GM18511 (cell line): Measurements from ENCODE around the gene SMIM12.

Experiments used
- ATAC-seq: cut with Tn5 transposase; IDR thresholded peaks from one replicate; pipeline ENCODE4 v1.9.1; 2021; ENCODE audit warnings: mild to moderate bottlenecking, moderate library complexity; ENCODE audit not compliant: unreplicated experiment

Gene SMIM12, protein sequence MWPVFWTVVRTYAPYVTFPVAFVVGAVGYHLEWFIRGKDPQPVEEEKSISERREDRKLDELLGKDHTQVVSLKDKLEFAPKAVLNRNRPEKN

DNA sequence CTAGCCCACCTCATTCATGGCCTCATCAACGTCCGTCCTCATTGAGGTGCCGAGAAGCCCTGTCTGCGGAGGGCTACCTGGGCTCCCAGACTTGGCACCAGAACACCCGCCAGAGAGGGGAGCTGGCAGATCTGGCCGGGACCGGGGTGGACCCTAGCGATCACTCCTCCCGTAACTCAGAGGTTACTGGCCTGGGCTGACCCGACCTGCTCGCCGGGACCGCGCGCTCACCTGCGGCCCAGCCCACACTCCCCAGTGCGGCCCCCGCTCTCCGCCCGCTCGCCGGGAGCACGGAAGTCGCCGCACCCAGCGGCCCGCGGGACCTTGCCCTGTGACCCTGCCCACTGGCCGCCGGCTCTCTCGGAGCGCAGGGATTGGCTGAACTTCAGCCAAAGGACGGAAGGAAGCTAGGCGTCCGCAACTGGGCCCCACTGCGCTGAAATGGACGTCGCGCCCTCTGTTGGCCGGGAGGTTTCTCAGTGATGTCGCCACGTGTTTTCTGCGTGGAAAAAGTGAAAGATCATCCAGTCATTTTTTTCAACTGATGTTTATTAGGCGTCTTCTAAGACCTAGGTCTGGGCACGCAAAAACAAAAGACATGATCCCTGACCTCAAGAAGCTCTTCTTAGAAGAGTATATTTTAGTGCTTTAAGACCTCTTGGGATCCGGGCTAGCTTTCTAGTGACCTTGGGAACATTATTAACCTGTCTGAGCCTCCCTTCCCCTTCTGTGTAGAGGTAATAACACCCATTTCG, at the start of gene SMIM12:
Gene SMIM12, minus strand, starts transcription at position 304 of the 755 bp plus-strand sequence. CDS start 3,772 bp downstream, outside the sequence.
- ATAC-seq: peak; percentile 98

DNA sequence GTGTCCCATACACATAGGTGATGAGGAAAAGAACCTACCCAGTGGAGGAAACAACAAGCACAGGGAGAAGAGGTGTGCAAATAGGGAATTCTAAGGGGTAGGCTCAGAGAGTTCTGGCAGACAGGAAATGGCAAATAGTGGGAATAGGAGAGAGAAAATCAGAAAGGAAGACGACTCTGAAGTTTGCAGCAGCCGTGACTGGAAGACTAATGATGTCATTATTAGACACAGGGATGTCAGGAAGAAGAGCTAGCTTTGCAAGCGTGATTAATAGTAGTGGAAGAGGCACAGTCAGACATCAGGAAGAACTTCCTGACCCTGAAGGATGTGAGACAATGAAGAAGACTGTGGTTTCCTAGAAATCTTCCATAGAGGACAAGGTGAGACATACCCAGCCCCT, 48.8 kb upstream of the SMIM12 start:
- ATAC-seq: no peak

DNA sequence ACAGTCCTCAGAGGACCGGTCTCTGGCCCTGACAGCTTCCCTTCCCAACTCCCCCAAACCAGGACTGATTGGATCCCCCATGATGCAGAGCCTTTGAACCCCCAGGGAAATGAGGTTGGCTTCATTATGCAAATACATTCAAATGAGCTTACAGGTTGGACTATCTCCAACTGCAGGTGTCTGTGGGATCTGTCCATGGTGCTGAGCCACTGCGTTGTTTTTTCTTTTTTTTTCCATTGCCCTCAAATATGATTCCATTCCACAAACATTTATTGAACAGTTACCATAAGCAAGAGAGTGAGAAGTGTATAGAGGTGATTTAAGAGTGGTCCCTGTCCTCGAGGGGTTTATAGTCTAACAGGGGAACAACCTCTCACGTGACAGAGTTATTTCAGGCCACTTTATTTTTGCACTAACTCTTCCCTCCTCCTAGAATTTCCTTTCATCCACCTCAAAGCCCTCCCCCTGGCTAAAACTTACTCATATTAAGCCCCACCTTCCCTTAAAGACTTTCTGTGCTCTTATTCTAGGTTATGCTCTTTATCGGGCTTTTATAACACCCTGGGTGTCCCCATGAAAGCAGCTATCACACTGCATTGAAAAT, 48.0 kb upstream of the SMIM12 start:
- no peak for ATAC-seq

DNA sequence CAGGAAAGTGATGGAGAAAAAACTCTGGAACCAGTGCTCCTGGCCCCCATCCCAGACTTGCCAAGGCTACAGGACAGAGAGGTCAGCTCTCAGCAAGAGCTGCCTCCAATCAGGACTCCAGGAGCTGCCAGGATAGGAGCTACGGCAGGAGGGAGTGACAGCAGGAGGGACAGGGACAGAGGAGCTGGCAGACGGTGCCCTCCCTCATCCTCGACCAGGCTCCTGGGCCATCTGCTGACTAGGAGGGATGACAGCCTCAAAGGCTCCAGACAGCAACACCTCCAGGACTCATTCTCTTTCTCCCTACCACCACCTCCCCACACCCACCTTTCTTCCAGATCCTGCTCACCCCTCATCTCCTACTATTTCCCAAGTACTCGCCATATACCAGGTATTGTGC, 47.2 kb upstream of the SMIM12 start:
- ATAC-seq: no peak

DNA sequence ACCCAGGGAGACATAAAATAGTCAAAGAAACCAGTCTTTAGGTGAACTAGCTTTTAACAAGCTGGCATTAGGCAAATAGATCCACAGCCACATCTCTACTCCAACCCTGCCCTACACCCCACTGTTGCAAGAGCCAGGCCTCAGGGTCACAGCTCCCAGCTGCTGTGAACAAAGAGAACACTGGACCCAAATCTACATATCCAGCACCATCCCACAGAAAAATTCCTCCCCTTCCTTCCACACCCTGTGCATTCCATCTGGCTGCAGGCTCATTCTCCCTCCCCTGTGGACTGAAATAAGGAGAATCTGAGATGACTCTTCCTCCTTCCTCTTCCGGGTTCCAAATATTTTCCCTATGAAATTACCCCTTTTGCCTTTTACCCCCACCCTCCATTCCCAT, 46.7 kb upstream of the SMIM12 start:
- ATAC-seq: no peak

DNA sequence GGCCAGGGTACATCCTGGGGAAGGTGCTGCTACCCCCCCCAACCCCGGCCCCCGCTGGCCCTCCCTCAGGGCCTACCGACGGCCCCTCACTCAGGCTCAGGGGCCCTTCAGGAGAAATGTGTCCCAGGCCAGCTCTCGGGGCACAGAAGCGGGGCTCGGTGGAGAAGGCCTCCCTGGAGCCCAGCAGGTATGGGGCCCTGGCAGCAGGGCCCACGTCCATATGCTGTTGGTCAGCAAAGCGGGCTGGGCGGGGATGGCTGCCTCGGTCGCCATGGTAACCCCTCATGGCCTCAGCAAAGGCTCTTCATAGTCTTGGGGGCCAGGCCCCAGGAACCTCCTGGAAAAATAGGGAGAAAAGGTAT, 45.5 kb upstream of the SMIM12 start:
- ATAC-seq: no peak

DNA sequence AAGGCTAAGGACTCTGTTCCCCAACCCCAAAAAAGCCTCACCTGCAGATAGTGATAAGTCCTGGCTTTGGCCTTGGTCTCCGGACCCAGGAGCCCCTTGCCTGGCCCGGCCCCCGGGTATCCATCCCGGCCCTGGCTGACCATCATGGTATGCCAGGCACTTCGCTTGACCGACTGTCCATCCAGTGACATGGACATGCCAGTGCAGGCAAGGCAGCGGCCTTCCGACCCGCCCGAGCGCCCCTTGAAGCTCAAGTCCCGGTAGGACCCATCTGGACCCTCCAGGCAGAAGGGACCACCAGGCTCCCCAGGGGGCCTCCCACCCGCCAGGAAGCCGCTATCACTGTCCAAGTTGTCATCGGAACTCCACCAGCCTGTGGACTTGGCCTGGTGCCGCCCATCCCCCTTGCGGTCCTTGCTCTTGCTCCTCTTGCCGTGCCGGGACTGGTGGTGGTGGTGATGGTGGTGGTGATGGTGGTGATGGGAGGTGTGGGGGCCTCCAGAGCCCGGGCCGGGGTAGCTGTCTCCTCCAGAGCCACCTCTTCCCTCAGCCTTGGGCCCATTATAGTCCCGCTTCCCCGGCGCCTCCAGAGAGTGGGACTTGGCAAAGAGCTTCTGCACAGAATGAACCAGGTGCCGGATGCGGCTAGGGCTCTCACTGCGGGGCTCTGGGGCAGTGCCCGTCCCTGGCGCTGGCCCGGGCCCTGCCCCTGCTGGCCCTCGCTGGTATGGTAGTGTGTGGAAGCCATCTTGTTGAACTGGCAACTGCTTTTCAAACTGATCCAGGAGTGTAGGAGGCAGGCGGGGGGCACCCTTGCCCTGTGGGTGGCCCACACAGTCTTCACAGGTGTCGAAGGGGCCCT, 44.9 kb upstream of the SMIM12 start:
- ATAC-seq: no peak

DNA sequence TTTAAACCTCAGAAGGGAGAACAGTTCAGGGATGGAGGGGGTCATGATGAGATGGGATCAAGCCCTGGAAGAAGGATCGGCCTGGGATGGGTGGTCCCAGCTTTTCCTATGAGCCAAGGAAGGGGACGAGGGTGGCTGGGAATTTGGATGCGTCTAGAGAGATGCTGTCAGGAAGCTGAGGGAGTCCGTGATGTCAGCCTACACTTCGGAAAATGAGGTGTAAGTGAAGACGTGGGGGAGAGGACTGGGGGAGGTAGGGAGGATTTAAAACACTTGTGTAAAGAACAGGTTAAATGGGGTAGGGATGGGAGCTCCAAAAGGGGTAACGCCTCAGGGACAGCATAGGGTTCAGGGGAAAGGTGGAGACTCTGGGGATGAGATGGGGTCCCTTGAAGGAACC, 42.4 kb upstream of the SMIM12 start:
- no peak for ATAC-seq

DNA sequence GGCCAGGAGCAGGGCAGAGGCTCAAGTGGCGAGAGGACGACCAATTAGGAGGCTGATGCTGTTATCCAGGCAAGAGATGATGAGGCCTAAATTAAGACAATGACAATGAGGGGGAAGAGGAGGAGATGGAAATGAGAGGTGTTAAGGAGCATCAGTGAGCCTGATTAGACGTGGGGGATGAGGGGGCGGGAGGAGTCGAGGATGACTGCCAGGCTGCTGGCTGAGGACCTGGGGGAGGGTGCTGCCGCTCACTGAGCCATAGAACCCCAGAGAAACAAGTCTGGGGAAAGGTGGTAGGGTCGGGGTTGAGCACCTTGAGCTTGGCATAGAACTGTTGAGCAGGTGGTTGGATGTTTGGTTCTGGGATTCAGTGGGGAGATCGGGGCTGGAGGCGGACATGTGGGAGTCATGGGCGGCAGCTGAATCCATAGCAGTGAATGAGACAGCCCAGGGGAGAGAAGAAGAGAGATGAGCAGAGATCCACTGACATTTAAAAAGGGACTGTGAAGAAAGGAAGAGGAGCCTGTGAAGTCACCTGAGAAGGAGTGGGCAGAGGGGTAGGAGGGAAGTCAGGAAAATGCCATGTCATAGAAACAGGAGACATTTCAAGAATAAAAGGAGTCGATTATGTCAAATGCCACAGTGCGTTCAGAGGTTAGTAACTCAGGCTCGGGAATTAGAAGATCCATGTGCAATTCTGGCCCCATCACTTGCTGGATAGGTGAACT, 41.4 kb upstream of the SMIM12 start:
- no peak for ATAC-seq

DNA sequence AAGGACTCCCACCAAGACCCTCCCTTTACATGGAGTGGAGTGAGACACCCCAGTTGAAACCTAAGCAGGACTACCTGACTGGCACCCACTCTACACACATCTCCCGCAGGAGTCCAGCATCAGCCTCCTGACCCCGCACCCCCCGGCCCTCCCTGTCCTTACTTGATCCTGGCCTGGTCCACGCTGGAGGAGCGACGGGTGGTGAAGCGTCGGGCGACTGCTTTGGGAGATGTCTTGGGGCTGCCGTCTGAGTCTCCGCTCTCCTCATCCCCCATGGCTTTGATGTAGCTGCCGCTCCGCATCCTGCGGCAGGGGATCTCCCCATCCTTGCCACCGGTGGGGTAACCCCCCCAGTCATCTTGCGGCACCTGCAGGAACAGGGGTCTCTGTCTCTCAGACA, 40.4 kb upstream of the SMIM12 start:
- no peak for ATAC-seq

DNA sequence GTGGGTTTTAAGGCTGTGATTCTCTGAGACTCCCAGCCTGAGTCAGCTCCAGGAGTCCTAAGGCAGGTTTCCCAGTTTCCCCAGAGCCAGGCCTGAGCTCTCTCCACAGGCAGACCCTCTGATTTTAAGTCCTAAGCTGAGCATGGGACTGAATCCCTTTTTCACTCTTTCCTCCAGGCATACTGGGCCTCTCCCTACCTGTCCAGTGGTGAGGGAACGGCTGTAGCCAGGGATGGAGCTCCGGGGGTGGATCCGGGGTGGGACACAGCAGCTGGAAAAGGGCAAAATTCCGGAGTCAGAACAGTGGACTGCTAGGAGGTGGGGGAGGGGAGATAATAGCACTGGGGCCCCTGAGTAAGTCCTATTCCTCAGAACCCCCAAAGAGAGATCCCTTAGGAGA, 39.9 kb upstream of the SMIM12 start:
- no peak for ATAC-seq

DNA sequence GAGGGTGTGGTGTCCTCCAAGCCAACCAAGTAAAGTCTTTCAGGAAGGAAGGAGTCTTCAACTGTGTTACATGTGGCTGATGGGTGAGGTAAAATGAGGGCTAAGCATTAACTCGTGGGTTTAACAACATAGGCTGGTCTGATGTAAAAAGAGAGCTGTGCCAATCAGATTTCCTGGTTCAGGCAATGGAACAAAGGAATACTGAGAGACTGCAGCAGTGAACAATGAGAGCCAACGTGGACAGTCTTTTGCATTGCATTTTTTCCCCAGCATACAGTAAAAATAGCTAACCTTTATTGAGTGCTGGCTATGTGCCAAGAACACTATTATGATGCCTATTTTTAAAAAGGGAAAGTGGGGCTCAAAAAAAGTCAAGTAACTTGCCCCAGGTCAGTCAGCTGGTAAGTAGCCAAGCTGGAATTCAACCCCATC, 38.8 kb upstream of the SMIM12 start:
- no peak for ATAC-seq

DNA sequence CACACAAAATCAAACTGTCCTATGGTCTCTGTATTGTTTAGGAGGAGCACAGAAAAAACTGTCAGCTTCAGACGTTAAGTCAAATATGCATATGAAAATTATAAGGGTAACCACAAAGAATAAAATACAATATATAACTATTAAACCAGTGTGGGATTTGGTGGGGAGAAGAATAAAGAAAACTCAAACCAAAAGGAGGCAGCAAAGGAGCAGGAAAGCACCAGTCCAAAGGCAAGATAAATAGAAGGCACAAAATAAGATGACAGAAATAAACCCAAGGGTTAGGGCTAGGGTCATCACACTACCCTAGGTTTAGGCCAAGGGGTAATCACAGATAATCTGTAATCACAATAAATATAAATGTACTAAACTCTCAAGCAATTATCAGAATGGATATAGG, 37.1 kb upstream of the SMIM12 start:
- ATAC-seq: no peak

DNA sequence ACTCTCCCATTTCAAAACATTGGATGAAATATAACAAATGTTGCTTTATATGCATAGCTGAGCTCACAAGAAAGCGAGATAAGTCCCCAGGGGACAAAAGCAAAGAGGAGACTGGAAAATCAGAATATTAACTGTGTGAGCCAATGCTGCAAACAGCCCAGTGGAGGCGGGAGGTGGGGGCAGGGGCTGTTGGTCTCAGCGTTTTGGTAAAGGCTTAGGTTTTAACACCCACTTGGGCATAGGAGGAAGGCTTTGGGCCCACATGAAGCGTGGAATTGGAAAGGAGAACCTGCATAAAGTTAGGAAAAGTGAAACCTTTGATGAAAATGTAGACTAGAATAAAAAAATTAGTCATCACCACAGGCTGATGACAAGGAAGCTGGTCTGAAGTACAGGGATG, 30.2 kb upstream of the SMIM12 start:
- no peak for ATAC-seq

DNA sequence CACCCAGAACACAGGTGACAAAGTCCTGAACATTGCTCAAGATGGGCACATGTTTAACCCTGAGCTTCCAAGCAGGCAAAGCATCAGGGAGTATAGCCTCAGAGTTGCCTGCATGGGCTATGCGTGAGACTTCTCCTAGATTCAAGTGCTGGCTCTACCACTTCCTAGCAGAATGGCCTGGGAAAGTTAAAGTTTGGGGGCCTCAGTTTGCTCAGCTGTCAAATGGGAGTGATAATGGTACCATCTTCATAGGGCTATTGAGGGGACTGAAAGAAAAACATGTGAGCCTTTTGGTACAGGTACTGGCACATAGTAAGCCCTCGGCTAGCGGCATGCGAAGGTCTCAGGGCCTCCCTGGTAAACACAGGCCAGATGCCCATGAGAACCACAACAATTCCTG, 28.0 kb upstream of the SMIM12 start:
- no peak for ATAC-seq

DNA sequence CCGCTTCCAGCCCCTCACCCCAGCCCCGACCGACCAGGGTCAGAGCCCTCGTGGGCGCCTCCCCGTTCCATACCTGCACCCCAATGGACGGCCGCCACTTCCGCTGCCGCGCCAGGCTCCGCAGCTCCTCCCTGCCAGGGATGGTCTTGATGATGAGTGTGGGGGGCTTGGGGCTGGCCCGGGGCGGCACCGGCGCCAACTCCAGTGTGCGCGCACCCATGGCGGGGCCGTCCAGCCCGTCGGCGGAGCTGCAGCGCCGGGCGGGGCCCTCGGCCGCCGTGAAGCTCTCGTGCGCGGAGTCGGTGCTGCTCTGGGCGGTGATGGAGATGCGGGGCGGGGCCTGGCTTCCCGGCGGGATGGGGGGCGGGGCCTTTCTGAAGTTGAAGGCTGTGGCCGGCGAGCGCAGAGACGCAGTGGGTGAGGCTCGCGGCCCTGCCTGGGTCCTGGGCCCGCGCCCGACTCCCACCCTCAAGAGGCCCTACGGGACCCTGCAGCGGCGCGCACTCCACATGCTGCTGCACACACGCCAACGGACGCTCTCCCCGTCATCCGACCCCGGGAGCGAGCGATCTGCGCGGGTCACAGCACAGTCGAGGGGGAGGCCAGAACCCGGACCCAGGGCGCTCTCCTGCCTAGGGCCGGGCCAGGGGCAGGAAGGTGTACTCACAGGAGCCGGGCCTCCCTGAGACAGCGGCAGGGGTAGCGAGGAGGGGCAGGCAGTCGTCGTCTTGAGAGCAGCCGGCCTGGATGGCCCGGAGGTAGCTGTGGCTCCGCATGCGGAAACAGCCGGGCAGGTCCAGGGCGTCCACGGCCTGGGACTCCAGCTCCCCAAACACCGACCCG, 26.1 kb upstream of the SMIM12 start:
- no peak for ATAC-seq

DNA sequence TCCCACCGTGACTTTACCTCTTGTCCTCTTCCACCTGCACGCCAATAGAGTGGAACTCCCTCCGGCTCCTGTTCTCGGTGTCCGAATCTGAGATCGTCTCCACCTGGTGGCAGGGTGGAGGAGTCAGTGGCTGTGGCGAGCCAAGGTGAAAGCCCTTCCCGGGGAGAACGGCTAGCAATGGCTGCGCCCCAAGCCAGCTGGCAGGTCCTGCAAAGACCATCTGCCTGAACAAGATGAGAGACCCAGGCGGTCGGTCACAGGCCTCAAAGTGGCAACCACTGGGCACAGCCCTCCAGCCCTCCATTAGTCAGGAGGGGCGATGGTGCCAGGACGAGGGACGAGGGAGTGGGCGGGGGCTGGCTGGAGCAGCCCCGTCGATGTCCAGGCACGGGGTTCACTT, 25.4 kb upstream of the SMIM12 start:
- no peak for ATAC-seq

DNA sequence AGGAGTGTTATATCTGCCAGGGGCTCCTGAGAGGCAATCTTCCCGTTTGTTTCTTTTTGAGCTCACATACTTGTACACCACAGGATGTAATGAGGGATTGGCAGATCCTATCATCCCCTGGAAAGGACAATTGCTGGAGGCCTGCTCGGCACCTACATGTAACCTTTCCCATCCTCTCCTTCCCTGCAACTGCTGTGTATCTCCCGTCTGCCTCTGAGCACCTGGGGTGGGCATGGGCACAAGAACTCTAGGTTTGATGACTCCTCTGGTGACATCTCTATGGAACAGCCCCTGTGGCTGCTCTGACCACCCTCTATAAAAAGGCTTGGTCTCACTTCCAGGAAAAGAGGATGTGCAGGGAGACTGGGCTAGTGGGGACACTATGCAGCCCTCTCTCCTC, 25.0 kb upstream of the SMIM12 start:
- no peak for ATAC-seq

DNA sequence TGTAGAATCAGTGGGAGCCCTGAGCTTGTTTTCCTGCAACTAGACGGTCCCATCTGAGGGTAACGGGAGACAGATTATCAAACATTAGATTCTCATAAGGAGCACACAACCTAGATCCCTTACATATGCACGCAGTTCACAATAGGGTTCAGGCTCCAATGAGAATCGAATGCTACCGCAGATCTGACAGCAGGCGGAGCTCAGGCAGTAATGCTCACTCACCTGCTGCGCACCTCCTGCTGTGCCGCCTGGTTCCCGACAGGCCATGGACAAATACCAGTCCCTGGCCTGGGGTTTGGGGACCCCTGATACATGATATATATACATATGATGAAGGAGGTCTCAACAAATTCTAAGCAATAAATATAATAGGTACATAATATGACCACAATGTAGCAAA, 19.7 kb upstream of the SMIM12 start:
- ATAC-seq: no peak

DNA sequence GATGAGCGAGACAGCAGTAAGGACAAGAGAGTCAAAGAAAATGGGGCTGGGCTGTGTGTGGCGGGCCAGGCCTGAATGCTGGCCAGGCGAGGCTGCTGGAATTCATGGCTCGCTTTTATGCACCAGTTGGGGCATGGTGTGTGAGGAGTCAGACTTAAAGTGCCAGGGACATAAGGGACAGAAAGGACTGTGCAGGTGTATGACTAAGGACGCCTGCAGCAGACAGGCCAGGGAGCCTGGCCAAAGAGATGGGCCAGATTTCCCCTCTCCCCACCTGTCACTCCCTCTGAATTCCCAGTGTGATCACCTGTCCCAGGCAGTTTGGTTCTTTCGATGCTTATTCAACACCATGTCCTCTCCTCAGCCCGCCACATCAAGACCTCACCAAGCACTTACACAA, 16.9 kb upstream of the SMIM12 start:
- no peak for ATAC-seq
